HG02943 (cell line): ENCODE measurements around the gene PRDM5.
"Not testable (repeated sequence)": the region's sequence is repeated elsewhere in the genome, so short reads cannot be mapped to it uniquely, and the experiment has no call there.

Source experiments
- ATAC-seq: cut with Tn5 transposase; IDR thresholded peaks from one replicate; pipeline ENCODE4 v1.9.1; 2021; ENCODE audit warnings: mild to moderate bottlenecking, low read depth, moderate library complexity; ENCODE audit not compliant: unreplicated experiment

Gene PRDM5

GRCh38 chr4:120671538-120671937, 251.0 kb downstream of the PRDM5 start:
- no peak for ATAC-seq

DNA sequence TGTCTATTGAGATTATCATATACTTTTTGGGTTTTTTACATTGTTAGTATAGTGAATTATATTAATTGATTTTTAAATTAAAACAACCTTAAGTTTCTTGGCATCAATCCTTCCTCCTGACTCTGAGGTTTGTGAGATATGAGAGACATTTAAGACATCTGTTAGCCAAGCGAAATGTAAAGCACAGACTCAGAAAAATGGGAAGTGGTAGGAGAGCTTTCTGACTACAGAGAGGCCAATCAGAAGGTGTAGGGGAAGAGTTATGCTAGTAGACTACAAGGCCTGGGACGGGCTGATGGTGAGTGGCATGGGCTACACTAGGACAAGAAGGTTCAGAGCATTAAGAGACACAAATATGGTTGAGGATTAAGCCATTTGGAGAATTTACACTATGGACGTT, 255.4 kb downstream of the PRDM5 start:
- no peak for ATAC-seq

DNA sequence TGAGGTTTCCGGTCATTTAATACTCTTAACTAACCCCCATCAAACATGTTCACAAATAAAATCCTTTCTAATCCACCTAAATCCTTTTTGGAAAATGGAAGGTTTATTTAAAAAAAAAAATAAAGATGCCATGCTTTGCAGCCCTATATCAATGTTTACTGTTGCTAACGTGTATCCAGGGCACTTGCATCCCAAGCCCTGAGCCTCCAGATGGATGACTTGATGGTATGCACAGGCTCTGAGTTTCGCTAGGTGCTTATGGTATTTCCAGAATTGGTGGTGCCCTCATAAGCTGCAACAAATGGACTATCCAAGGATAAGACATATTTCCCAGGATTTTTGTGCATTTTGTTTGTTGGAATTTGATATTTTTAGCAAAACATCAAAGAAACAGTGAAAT, 257.7 kb downstream of the PRDM5 start:
- ATAC-seq = no peak

DNA sequence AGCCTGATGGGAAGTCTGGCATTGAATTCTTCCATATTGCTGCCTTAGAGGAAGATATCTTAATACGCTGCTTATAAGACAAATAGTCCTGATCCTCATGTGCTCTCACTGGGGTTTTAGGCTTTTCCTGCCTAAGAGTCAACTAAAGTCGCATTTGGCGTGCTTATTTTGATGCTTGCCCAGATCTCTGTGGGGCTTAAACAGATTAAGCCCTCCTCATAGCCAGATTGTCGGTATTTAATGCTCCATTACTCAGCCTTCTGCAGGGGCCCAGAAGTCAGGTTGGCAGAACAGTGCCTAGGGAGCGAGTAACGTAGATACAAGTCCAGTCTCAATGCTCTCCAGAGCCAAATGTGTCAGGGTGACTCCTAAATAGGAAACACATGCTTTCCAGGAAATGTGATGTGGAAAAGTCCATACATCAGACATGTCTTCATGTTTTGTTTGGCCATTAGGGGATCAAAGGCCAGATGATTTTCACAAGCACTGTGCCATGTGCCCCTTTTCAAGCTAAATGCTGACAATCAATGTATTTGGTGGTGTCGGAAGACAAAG, 262.8 kb downstream of the PRDM5 start:
- ATAC-seq = no peak

DNA sequence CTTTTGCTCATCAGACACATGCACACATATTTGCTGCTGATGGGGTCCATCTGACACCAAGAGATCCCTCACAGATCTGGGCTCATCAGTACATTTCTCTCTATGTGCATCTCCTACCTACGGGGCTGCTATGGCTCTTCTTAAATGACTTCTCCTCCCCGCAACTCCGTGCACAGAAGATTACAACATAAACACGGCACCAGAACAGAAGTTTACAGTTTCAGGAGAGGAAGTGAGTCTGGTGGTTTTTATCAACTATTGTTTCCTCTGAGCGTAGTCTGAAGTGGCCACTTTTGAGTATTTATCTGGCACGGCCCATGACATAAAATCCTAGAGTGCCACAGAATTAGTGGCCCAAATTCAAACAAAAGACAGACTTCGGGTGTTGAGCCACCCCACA, 263.8 kb downstream of the PRDM5 start:
- ATAC-seq = no peak

DNA sequence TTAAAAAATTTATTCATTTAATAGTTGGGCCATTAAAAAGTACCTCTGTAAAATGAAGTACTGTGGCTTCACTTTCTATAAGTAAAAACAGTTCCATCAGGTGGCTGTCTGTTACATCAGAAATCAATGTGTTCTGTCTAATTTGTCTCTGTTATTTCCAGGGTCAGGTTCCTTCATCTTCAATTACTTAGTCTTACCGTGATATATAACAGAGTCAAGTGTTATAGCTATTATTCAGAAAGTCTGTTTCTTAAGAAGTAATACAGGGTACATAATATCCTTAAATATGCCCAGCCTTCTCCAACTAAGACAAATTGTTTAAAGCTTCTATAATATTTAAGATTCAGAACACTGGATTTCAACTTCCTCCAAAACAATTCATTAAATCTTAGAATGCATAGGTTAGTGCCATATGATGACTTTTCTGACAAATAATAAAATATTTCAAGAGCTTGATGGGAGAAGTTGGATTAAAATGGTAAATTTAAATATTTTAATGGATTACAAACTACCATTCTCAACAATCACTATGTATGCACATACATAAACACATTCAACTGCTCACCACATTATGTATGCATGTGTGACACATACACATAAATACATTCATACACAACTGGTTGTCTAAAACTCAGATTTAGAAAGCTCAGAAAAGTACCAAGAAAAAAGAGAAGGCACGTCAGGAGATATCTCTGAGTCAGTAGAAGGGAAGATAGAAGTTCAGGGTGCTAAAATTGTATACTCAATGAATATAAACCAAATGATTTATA, 268.5 kb downstream of the PRDM5 start:
- ATAC-seq = no peak

DNA sequence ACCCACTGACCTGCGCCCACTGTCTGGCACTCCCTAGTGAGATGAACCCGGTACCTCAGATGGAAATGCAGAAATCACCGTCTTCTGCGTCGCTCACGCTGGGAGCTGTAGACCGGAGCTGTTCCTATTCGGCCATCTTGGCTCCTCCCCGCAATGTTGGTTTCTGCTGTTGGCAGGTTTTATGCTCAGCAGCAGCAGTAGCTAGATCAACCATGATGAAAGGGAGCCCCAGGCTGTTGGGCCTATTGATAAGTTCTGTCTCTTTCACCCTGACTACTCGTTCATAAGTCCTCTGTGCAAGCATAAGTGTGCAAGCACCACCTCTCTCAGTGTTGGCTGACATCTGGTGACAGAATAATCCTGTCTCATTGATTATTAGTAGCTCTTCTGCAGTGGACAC, 274.2 kb downstream of the PRDM5 start:
- ATAC-seq = not testable (repeated sequence)
